GM18519 (cell line): ENCODE data around the gene PIEZO1.
"Not testable (repeated sequence)": the region's sequence is repeated elsewhere in the genome, so short reads cannot be mapped to it uniquely, and the experiment has no call there.

Experiments used
- ATAC-seq: cut with Tn5 transposase; IDR thresholded peaks from one replicate; pipeline ENCODE4 v1.9.1; 2021; ENCODE audit warnings: mild to moderate bottlenecking, moderate library complexity; ENCODE audit not compliant: unreplicated experiment, low FRiP score

Gene PIEZO1

DNA sequence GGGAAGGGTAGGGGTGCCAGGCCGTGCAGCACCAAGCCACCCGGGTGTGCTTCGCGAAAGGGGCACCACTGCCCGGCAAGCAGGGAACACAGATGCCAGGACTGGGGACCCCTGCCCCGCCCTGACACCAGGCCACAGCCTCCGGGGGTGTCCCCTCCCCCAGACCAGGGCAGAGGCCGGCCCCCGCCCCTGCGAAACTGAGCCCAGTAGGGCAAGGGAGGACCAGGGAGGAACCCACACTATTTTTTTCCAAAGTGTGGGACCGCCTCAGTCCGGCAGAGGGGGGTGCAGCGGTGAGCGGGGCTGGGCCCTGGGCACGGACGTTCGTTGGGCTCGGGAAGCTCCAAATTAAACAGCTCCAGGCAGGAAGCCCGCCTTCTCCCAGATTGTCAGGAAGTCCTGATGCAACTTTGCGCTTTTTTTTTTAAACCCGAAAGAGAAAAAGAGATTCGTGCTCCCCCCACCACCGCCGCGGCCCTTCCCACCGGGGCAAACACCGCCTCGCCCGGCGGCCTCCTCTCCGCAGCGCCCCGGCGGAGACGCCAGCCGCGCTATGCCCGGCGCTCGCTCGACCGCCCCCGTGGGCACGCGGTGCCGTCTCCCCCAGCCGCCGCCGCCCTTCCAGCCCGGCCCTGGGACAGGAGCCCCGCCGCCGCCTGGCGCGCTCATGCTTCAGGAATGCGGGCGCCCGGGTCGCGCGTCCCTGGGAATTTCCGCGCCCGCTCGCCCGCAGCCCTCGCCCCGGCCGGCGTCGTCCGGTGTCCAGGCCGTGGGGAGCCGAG, 755 bp downstream of the PIEZO1 start:
- no peak for ATAC-seq

DNA sequence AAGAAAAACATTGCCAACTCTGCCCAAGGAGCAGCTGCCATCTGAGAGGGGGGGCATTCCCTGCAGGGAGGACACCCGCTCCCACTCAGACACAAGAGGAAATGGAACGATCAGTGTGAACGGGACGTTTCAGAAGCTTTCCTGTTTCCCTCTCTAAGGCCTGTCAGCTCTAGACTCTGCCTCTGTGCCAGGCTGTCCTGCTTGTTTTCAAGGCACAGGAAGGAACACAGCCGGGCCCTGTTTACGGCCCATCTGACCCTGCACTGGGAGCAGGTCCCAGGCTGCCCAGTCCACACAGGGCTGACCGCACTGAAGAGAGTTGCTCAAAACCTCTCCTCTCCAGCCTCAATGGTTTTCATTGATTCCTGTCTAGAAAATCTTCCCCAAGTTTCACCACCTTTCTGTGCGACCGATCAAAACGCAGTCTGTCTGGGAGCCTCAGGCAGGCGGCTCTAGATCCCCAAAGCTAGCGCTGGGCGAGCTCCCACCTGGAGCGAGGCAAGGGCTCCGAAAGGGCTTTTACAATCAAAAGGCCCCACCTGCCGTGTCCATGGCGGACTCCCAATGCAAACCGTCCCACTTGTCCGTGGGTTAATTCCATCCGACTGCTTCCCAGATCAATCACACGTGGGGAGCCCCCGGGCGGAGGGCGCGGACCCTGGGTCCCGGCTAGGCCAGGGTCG, 1.5 kb downstream of the PIEZO1 start:
- no peak for ATAC-seq

DNA sequence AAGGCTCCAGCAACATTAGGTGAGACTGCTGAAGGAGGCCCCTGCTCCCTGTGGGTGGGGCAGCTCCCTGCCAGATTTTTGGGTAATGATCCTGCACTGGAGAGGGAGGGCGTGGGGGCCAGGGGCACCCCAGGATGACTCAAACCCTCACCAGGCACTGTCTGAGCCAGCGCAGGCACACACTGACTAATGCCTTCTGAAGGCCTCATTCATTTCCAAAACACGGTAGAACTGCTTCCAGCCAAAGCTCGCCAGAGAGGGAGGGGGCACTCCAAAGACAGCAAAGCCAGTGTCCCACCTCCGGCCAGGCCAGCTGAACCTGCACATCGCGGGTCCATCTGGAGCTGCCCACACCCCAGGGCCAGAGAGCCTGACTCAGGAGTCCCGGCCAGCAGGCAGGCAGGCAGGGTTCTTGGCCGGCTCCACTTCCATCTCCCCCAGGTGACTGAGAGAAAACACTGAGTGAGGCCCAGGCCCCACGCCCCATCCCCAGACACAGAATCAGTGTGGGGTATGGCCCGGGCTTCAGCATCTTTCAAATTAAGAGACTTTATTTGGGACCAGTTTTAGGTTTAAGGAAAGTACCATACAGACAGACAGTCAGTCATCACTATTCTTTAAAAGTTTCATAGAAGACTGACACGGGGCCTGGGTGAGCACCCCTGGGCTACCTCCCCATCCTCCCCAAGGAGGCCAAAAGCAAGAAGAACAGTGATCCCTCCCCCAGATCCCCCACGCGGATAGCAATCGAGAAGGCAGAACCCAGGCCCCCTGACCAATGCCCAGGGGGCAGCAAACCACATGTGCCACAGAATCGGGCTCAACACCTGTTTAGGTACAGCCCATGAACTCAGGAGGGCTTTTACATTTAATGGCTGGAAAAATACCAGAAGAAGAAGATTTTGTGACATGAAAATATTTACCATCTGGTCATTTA, 2.3 kb downstream of the PIEZO1 start:
- no peak for ATAC-seq

DNA sequence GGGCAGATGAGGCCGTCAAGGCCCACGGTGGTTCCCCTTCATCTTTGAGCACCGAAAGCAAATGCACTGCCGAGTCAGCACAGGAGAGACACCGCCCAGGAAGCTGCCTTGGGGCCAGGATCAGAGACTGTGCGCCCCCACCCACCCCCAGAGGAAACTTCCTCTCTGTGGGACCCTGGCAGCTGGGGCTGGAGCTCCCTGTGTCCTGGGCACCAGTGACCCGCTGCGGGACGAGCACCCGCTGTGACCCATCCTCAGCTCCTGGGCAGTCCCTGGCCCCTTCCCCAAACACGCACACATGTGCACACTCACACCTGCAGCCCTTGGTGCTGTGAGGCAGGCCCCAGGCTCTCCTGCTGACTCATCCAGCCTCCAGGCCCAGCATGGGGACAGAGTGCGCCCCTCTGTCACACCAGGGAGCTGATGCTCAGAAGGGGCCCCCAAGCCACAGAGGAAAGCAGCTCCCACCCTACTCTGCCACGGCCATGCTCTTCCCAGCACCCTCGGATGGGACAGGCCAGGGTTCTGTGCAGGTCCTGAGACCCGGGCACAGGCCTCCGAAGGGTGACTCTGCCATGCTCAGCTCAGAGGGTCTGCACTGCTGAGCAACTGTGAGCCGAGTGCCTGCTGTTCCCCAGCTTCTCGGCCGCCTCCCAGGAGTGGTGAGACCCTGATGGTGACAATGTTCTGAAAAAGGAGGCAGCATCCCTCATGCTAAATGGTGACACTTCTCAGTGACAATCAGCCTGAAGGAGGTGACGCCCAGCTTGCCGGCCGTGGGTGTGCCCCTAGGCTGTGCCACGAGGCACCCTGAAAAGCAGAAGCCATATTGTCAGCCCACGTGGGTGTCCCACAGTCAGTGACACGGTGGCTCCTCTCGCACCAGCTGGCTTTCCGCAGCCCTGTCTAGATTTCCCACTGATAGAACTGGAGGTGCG, 3.6 kb downstream of the PIEZO1 start:
- ATAC-seq, result no peak

DNA sequence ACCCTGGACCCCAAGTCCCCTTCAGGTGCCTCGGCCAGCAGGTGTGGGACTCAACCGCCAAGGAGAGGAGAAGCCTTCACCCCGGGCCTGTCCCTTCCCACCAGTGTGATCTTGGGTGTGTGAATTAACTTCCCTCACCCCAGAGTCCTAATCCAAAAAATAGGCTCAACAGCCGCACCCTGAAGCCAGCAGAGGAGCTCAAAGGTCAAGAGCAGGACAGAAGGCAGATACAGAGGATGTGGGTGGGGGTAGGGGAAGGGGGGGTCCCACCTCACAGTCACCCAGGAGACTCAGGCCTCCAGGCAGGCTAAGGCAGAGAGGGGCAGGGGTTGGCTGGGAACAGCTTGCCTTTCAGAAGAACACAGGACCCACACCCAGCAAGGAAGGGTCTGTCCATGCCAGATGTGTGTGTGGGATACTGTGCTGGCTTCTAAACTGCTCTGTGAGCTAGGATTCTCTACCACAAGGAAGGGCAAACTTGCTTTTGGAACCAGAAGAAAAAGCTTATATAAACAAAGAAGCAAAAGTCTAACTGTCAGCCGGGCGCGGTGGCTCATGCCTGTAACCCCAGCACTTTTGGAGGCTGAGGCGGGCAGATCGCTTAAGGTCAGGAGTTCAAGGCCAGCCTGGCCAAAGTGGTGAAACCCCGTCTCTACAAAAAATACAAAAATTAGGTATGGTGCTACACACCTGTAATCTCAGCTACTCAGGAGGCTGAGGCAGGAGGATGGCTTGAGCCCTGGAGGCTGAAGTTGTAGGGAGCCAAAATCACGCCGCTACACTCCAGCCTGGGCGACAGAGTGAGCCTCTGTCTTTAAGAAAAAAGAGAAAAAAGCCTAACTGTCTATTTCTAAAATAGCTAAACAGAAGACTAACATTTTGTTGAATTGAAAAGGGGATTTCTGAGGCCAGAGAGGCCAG, 4.6 kb downstream of the PIEZO1 start:
- no peak for ATAC-seq

DNA sequence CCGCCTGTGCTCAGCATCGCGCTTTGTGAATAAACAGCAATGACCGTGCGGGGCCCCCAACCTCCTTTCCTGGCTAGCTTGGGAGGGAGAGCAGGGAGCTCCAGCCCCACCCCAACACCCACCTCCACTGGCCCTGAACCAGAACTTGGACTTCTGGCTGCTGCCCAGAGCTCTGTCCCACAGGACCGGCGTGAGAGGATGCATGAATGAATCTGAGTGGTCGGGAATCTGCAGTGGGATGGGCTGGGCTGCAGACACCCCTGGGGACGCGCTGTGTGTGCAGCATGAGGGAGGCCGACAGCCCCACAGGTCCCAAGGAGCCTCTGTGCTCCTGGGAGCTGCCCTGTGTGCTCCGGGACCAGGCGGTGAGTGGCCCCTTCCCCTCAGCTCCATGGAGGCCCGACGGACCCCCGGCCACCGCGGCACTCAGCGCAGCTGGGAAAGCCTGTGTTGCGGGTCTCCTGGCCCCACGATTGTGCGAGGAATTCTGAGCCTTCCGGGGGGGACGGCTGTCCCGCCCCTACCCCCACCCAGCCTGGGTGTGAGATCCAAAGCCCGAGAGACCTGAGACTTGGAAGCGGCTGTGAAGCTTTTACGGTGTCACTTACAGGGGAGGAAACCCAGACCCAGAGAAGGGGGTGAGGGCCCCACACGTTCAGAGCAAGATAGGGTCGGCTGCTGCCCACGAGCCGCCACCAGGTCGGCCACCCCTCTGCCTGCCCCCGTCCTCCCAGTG, 5.4 kb downstream of the PIEZO1 start:
- ATAC-seq, result no peak

DNA sequence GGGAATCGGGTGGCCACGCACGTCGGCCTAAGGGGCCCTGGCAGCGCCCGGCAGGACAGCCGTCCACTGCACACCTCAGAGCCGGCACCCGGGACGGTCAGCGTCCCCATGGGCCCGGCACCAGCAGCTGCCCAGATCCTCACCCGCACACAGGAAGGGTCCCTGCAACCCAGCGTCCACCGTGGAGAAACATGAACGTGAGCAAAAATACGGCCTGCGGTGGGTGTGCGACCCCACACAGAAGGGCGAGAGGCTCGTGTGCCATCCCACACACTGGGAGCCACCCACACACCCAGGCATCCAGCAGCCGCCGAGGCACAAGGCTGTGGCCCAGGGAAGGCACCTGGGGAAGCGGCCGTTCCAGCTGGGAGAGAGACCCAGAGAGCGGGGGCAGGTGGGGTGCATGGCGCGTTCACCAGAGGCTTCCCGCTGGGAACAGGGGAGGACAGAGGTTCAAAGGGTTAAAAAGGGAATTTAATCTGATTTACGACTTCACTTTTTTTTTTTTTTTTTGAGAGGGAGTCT, 6.4 kb downstream of the PIEZO1 start:
- no peak for ATAC-seq

DNA sequence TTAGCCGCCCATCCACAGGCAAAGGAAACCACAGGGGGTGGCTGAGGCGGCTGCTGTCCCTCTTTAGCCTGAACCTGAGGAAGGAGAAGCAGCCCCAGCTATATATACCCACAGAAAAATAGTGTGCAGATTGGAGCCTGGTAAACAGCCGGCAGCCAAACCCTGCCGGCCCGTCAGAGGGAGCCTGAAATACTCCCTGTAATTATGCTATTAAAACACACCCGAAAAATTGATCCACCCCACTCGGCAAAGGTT, 6.8 kb downstream of the PIEZO1 start:
- ATAC-seq, result no peak

DNA sequence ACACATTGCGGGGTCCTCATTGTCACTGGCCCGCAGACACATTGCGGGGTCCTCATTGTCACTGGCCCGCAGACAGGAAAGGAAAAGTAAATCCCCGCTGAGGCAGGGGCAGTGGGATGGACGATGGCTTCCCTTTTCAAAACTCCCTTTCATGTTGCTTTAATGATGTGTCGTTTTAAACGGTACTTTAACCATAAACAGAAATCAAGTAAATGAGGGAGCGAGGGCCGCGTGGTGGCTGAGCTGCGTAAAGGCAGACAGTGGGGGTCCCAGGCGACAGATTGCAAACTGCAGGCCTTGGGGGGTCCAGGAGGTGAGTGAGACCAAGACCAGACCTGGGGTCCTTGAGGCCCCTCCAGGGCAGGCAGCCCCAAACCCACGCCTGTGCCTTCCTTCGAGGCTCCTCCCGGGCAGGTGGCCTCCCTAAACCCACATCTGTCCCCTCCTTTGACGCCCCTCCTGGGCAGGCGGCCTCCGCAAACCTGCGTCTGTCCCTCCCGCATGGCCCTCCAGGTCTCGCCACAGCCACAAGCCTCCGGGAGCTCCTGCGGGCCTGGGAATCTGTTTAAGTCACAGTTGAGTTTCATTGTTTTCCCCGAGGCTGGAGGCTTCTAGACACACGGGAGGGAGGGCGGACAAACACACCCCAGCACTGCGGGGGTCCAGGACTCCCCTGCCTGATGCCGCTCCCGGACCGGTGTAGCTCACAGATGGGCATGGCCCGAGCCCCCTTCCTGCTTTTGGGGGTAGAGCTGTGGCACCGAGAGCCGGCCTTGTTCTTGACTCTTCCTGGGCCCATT, 7.3 kb downstream of the PIEZO1 start:
- no peak for ATAC-seq

DNA sequence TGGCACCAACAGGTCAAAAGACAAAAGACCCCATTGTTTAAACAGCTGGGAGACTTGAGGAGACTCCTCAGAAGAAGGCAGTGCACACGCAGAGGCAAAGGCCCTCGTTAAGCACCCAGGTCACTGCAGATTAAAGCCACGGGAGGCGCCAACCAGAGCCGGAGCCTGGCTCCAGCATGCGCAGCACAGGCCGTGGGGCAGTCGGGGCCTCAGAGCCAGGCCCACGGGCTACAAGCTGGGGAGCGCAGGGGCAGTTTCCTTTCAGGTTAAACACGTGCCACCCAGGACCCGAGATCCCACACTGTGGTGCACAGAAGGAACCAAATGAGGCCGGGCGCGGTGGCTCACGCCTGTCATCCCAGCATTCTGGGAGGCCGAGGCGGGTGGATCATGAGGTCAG, 9.2 kb downstream of the PIEZO1 start:
- no peak for ATAC-seq

DNA sequence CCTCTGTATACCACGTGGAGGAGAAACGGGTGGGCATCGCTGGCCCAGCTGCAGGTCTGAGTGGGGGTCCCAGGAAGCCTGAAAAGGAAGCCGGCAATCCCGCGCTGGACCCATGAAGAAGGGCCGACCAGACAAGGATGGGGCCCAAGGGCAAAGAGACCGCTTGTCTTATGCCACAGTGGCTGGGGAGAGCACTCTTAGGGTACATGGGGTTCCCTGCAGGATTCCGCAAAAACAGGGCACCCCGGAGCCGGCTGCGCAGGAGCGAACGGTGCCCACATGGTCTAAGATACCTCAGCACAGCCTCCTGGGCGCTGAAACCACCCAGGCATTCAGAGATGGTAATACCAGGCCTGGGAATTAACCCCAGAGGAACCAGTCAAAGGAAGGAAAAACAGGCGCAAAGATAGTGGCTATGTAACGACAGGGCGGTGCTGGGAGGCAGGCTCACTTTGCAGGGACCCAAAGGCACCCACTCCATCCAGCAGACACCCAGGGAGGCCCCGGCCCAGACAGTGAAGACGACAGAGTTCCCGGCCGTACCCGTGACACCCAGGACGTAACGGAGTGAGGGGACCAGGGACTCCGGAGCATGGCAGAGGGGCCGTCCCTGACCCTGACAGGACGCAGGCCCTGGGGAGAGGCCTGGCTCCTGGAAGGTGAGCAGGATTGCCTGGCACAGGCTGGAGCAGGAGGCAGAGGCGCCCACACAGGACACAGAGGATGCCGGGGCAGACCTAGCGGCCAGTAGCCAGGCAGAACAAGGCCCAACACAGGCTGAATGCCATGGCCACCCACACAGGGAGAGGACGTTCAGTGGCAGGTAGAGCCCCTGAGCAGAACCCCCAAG, 10.3 kb downstream of the PIEZO1 start:
- no peak for ATAC-seq

DNA sequence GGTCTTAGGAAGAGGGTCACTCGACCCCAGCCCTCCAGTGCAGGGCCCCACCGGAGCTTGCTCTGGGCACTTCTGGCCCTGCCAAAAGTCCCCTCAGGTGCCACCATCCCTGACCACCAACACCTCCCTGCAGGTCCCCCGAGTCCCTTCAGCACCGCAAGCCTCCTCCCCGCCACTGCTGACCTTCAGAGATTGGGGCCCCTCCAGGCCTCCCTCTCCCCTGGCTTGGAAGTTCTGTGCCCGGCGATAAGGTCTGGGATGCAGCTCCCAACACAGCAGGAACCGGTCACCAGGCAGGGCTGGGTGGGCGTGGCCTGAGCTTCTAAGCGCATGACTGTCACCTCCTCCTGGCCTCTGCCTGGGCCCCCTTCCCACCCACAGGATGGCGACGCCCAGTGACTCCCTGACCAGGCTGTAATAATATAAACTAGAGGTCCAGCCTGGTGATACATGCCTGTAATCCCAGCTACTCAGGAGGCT, 11.2 kb downstream of the PIEZO1 start:
- no peak for ATAC-seq

DNA sequence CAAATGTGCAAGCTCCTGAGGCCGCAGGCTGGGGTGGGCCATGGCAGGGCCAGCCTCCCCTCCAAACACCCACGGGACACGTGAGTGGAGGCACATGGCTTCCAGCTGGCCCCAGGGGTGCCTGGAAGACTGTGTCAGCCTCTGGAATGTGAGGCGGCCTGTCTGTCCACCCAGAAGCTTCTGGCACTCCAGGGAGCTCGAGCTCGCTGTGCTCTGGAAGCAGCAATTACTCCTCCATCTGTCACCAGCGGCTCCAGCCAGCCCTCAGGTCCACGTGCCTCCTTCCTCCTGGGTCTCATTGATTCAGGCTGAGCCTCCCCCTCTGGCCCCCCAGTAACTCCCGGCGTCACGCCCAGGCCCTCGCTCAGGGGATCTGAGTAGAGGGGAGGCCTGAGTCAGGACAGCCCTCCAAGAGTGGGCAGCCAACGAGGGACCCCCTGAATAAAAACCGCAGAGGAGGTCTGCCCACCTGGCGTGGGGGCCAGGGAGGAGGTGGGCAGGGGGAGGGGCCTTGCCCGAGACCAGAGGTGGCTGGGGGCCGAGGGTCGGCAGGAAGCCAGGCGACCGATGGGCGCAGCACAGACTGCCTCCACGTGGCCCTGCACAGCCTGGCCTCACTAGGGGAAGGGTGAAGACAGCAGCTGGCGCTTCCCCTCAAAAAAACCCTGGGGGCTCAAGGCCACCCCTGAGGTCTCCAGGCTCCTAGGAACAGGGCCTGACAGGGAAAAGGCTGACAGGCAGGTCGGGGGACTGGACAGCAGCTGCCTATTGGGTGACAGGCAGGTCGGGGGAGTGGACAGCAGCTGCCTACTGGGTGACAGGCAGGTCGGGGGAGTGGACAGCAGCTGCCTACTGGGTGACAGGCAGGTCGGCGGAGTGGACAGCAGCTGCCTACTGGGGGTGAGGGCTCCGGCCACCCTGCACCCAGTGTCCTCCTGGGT, 11.9 kb downstream of the PIEZO1 start:
- ATAC-seq, result no peak

DNA sequence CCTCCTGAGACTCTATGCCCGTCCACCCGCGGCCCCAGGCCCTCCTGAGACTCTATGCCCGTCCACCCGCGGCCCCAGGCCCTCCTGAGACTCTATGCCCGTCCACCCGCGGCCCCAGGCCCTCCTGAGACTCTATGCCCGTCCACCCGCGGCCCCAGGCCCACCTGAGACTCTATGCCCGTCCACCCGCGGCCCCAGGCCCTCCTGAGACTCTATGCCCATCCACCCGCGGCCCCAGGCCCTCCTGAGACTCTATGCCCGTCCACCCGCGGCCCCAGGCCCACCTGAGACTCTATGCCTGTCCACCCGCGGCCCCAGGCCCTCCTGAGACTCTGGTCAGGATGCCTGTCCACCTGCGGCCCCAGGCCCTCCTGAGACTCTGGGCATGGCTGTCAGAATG, 13.2 kb downstream of the PIEZO1 start:
- not testable (repeated sequence) for ATAC-seq

DNA sequence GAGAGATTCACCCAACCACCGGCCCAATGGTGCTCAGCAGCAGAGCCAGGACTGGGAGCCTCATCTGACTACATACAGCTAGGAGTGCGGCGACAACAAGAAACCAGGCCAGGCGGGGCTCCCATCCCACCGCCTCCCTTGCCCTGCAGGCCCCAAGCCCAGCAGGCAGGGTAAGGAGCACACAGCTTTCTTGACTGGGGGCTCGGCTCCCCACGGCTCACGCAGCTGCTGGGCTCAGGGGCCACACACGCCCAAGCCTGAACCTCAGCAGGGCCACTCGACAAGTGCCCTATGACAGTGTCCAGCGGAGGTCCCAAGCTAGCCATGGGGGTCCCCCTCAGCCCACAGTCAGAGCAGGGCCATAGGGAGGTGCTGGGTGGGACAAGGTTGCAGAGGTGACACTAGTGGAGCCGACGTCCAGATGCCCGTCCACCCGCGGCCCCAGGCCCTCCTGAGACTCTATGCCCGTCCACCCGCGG, 13.7 kb downstream of the PIEZO1 start:
- no peak for ATAC-seq
